ACC112 (cell line): ENCODE results near the gene PRKN.

Source experiments
- H2AFZ ChIP-seq: fragments of 200-600 bp; sonication (generic); one replicate; pipeline ENCODE4 v1.6.0; 2017; ENCODE audit warnings: antibody characterized with exemption, low read length; ENCODE audit not compliant: unreplicated experiment
- H3K27ac ChIP-seq: fragments of 200-600 bp; sonication (generic); 2 replicates; pipeline ENCODE4 v1.5.1; 2014; ENCODE audit warnings: low read depth, mild to moderate bottlenecking, antibody characterized with exemption, low read length, moderate library complexity
- H3K27me3 ChIP-seq: fragments of 200-600 bp; sonication (generic); 2 replicates; pipeline ENCODE4 v1.6.1; 2014; ENCODE audit warnings: mild to moderate bottlenecking, antibody characterized with exemption, low read length, moderate library complexity, mixed read lengths; ENCODE audit not compliant: insufficient read depth
- H3K36me3 ChIP-seq: fragments of 200-600 bp; sonication (generic); 2 replicates; pipeline ENCODE4 v1.6.1; 2016; ENCODE audit warnings: mild to moderate bottlenecking, antibody characterized with exemption, low read length, moderate library complexity, mixed read lengths; ENCODE audit not compliant: insufficient read depth
- H3K4me1 ChIP-seq: fragments of 200-600 bp; sonication (generic); one replicate; pipeline ENCODE4 v1.6.1; 2016; ENCODE audit warnings: low read length, mixed read lengths; ENCODE audit not compliant: insufficient read depth, unreplicated experiment, control insufficient read depth
- H3K4me3 ChIP-seq: fragments of 200-600 bp; sonication (generic); 2 replicates; pipeline ENCODE4 v1.5.1; 2014; ENCODE audit warnings: mild to moderate bottlenecking, low read depth, low read length
- H3K79me2 ChIP-seq: fragments of 200-600 bp; sonication (generic); one replicate; pipeline ENCODE4 v1.6.0; 2016; ENCODE audit warnings: low read length; ENCODE audit not compliant: control insufficient read depth, unreplicated experiment, insufficient read depth

PRKN gene

DNA sequence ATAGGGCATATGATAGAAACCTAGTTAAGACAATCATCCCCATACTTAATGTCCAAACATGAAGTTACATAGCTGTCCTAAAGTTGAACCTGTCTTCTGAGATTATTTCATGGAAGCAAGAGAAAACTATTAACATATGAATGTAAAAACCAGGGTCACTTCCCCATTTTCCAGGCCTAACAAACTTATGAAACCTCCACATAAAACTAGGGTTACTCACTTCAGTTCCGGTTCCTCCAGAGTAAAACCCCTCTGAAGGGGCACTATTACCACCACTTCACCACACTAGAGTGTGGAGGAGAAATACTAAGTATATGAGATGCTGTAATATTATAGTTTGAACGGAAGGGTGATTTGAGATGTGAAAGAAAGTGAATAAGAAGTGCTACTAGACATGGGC is 14.9 kb downstream of the PRKN start:
- Histone ChIP-seq H3K79me2 (no peaks in the 10 kb centered on the region), H3K36me3 (no peaks in the 10 kb centered on the region), H3K4me3 (no peak overlapping the region), H3K4me1 (no peaks in the 10 kb centered on the region), H3K27ac (no peak overlapping the region), H2AFZ (no peak overlapping the region), H3K27me3 (no peaks in the 10 kb centered on the region)

- Histone ChIP-seq H3K4me3 (no peak overlapping the region), H3K27me3 (no peaks in the 10 kb centered on the region), H2AFZ (no peak overlapping the region), H3K4me1 (no peaks in the 10 kb centered on the region), H3K36me3 (no peaks in the 10 kb centered on the region), H3K27ac (no peak overlapping the region), H3K79me2 (no peaks in the 10 kb centered on the region)
Observed at GRCh38 chr6:162711376-162711775, 16.2 kb downstream of the PRKN start.

DNA sequence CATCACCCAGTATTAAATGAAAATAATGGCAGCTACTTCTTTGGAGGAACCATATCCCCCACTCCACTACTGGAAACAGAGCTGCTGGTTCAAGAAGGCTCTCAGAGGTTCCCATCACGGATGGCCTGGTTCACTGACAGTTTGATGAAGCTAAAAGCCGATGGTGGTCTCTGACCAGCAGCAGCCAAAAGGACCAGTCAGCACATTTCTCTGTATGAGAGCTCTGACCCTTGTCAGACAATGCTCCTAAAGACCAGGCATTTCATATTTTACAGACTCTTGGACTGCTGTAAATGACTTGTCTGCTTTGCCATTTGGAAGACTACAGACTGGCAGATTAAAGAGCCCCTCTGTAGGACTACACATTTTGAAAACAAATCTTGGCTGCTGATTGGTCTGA is 16.6 kb downstream of the PRKN start:
- no peaks in the 10 kb centered on the region for H3K79me2 ChIP-seq
- no peak overlapping the region for H3K4me3 ChIP-seq
- no peak overlapping the region for H2AFZ ChIP-seq
- no peaks in the 10 kb centered on the region for H3K4me1 ChIP-seq
- H3K27me3 ChIP-seq: no peaks in the 10 kb centered on the region
- H3K27ac ChIP-seq: no peak overlapping the region
- H3K36me3 ChIP-seq: no peaks in the 10 kb centered on the region

DNA sequence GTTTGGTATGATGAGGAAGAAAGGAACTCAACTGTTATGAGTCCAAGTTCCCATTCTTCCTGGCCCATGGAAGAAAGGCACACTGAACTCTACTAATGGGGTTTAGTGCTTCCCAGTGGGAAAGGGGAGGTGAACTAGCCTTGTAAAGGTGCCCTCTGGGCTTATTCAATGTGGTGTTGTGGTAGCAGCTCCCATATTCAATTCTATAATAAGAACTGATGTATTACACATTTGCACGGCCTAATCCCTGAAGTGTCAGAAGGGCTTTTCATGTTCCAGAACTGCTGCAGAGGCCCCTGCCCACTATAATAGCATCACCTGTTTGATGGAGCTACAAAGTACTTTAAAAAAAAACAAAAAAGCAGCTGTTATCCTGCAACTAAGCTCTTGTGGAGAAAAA is 17.1 kb downstream of the PRKN start:
- H2AFZ ChIP-seq: no peak overlapping the region

DNA sequence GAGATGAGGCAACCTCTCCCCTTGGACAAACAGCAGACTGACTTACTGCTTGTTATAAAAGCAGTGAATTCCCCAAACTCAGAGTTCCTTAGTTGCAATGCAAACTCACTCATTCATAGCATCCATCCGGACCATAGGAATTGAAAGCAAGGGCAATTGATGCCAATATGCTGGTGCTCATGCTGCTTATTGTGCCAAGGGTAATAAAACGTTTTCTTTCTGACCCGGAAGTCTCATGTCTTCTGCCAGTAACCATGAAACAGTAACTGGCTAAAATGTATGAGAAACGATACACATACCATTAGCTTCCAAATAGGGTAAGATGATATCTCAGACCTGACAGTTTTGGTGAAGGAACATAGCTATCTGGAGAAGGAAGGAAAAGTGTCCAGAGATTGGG is 18.1 kb downstream of the PRKN start:
- no peak overlapping the region for H3K4me3 ChIP-seq
- H3K4me1 ChIP-seq: no peaks in the 10 kb centered on the region
- H3K27ac ChIP-seq: no peak overlapping the region
- no peak overlapping the region for H2AFZ ChIP-seq
- H3K79me2 ChIP-seq: no peaks in the 10 kb centered on the region
- H3K36me3 ChIP-seq: no peaks in the 10 kb centered on the region
- no peaks in the 10 kb centered on the region for H3K27me3 ChIP-seq

More for the DNA sequence above, 17.1 kb downstream of the PRKN start:
- no peaks in the 10 kb centered on the region for H3K79me2 ChIP-seq
- H3K36me3 ChIP-seq: no peaks in the 10 kb centered on the region
- no peak overlapping the region for H3K4me3 ChIP-seq
- no peak overlapping the region for H3K27ac ChIP-seq
- no peaks in the 10 kb centered on the region for H3K4me1 ChIP-seq
- H3K27me3 ChIP-seq: no peaks in the 10 kb centered on the region

DNA sequence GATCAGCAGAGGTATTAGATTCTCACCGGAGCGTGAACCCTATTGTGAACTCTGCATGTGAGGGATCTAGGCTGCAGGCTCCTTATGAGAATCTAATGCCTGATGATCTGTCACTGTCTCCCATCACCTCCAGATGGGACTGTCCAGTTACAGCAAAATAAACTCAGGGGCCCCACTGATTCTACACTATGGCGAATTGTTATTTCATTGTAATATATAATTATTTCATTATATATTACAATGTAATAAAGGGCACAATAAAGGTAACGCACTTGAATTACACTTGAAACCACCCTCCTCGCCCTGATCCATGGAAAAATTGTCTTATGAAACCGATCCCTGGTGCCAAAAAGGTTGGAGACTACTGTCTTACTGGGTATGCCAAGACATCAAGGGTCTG is 18.6 kb downstream of the PRKN start:
- no peak overlapping the region for H3K4me3 ChIP-seq
- H3K27ac ChIP-seq: no peak overlapping the region
- no peaks in the 10 kb centered on the region for H3K79me2 ChIP-seq
- H2AFZ ChIP-seq: no peak overlapping the region
- H3K27me3 ChIP-seq: no peaks in the 10 kb centered on the region
- no peaks in the 10 kb centered on the region for H3K36me3 ChIP-seq
- no peaks in the 10 kb centered on the region for H3K4me1 ChIP-seq

DNA sequence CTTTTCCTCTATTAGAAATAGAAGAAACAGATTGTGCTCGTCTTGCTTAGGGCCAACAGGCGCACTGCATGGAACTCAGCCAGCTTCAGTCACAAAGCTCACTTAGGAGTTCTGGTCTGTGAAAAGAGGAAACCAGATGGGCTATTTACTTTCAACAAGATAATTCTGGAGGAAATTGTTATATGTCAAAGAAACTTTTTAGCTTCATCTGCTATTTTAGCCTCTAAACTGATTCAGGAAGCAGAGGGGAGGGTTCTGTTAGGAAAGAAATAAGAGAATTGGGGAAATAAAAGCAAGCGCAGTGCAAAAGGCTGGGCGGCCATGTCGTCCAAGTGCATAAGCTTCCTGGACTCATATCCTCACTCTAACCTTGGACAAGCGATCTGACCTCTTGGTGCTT is 21.3 kb downstream of the PRKN start:
- H3K4me1 ChIP-seq: no peaks in the 10 kb centered on the region
- no peaks in the 10 kb centered on the region for H3K79me2 ChIP-seq
- H3K27me3 ChIP-seq: no peaks in the 10 kb centered on the region
- no peak overlapping the region for H3K4me3 ChIP-seq
- no peak overlapping the region for H3K27ac ChIP-seq
- no peaks in the 10 kb centered on the region for H3K36me3 ChIP-seq
- H2AFZ ChIP-seq: no peak overlapping the region

DNA sequence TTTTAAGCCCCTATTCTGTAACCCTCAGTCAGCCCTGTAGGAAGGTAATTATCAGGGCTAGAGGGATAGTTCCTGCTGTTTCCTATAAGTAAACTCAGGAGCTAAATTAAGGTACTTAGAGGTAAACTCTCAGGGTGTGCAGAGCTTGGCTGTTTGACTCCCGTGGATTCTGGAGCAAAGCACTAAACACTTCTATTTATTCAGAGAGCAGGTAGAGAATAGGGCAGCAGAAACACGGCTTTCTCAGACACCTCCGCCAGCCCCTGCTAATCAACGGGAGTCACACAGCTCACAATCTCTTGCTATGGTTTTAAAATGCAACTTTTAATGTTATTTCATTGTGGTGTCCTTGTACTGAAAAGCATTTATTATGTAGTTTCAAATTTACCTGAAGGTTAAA is 21.8 kb downstream of the PRKN start:
- Histone ChIP-seq H3K27me3 (no peaks in the 10 kb centered on the region), H3K4me3 (no peak overlapping the region), H3K36me3 (no peaks in the 10 kb centered on the region), H3K79me2 (no peaks in the 10 kb centered on the region), H3K27ac (no peak overlapping the region), H3K4me1 (no peaks in the 10 kb centered on the region), H2AFZ (no peak overlapping the region)

GRCh38 chr6:162704001-162704400 is 23.6 kb downstream of the PRKN start:
- Histone ChIP-seq H3K4me1 (no peaks in the 10 kb centered on the region), H3K79me2 (no peaks in the 10 kb centered on the region), H2AFZ (no peak overlapping the region), H3K36me3 (no peaks in the 10 kb centered on the region), H3K27ac (no peak overlapping the region), H3K4me3 (no peak overlapping the region), H3K27me3 (no peaks in the 10 kb centered on the region)

- Histone ChIP-seq H3K36me3 (no peaks in the 10 kb centered on the region), H3K4me1 (no peaks in the 10 kb centered on the region), H3K27me3 (no peaks in the 10 kb centered on the region), H3K4me3 (no peak overlapping the region), H3K27ac (no peak overlapping the region), H2AFZ (no peak overlapping the region), H3K79me2 (no peaks in the 10 kb centered on the region)
Observed at GRCh38 chr6:162702446-162702845, 25.1 kb downstream of the PRKN start.

- H3K36me3 ChIP-seq: no peaks in the 10 kb centered on the region
- H3K4me1 ChIP-seq: no peaks in the 10 kb centered on the region
- H3K4me3 ChIP-seq: no peak overlapping the region
- no peak overlapping the region for H2AFZ ChIP-seq
- no peaks in the 10 kb centered on the region for H3K79me2 ChIP-seq
- no peaks in the 10 kb centered on the region for H3K27me3 ChIP-seq
- H3K27ac ChIP-seq: no peak overlapping the region
Observed at GRCh38 chr6:162701551-162701950, 26.0 kb downstream of the PRKN start.

DNA sequence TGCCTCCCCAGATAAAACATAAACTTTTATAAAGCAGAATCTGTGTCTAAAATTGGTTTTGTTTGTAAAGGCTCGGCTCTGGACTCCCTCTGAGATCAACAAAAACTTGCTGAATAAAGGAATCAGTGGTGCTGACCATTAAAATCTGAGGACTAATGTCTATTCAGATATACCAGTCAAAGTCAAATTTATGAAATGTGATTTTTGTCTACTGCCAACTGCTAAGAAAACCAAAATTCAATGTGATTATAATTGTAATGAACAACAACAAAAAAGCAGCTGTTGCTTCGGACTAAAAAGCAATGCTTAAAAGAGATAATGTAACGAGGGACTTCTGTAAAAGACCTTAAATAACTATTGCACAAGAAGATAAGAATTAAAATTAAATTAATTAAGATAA is 26.6 kb downstream of the PRKN start:
- Histone ChIP-seq H3K79me2 (no peaks in the 10 kb centered on the region), H3K27me3 (no peaks in the 10 kb centered on the region), H2AFZ (no peak overlapping the region), H3K27ac (no peak overlapping the region), H3K4me3 (no peak overlapping the region), H3K36me3 (no peaks in the 10 kb centered on the region), H3K4me1 (no peaks in the 10 kb centered on the region)
